Caco-2 (cell line): ENCODE data around the gene MS4A14. TPM values are rescaled to one million over a fixed set of nuclear protein-coding genes. Genes with fewer than 3 reads are reported as not detected.

Experiments
- BruUV-seq: library from RNA; stranded (reverse); fragments of 400-500 nt; replicated peaks from 2 replicates; lab custom pipeline; 2021; lab: Mats Ljungman, UMichigan
- CTCF ChIA-PET: fragments of 300-600 bp; sonication (Branson Sonifier 250); formaldehyde crosslinking; loops from one replicate; lab custom pipeline; 2022; ENCODE audit warnings: antibody characterized with exemption; lab: Charles Lee
- POLR2A ChIA-PET: fragments of 300-600 bp; sonication (Branson Sonifier 250); formaldehyde crosslinking; loops from one replicate; lab custom pipeline; 2022; ENCODE audit warnings: antibody characterized with exemption; lab: Charles Lee
- DNase-seq, 2 experiments: peaks; one replicate each; pipeline versions ENCODE4 v3.0.0 to v3.0.0-alpha.2; 2020 to 2022
- H3K27me3 ChIP-seq: replicated peaks from 2 replicates; pipeline ENCODE4 v1.6.0; 2011; ENCODE audit warnings: low read length; ENCODE audit not compliant: control insufficient read depth, insufficient read depth
- H3K36me3 ChIP-seq: 2 replicates; pipeline ENCODE4 v1.5.1; 2011; ENCODE audit warnings: low read length; ENCODE audit not compliant: control insufficient read depth, insufficient read depth
- H3K4me1 ChIP-seq: fragments of 250-450 bp; sonication (Bioruptor Pico); 2 replicates; pipeline ENCODE4 v1.5.1; 2020; ENCODE audit warnings: mild to moderate bottlenecking
- H3K4me3 ChIP-seq: 2 replicates; pipeline ENCODE4 v1.5.1; 2011; ENCODE audit warnings: low read depth, mild to moderate bottlenecking, control low read depth, low read length
- H3K9me3 ChIP-seq: fragments of 250-450 bp; sonication (Bioruptor Pico); 2 replicates; pipeline ENCODE4 v1.5.1; 2020; ENCODE audit warnings: mild to moderate bottlenecking, moderate library complexity
- H3K27ac Mint-ChIP-seq: one replicate; pipeline ENCODE4 v1.8.0; 2022; ENCODE audit warnings: mixed read lengths; ENCODE audit not compliant: unreplicated experiment
- H3K27me3 Mint-ChIP-seq: one replicate; pipeline ENCODE4 v1.8.0; 2022; ENCODE audit warnings: mixed read lengths; ENCODE audit not compliant: insufficient read depth, unreplicated experiment
- H3K36me3 Mint-ChIP-seq: one replicate; pipeline ENCODE4 v1.8.0; 2022; ENCODE audit warnings: mild to moderate bottlenecking, mixed read lengths; ENCODE audit not compliant: insufficient read depth, unreplicated experiment
- H3K4me1 Mint-ChIP-seq: one replicate; pipeline ENCODE4 v1.8.0; 2022; ENCODE audit warnings: low read depth, mixed read lengths; ENCODE audit not compliant: unreplicated experiment
- H3K4me3 Mint-ChIP-seq: one replicate; pipeline ENCODE4 v1.8.0; 2022; ENCODE audit warnings: mild to moderate bottlenecking, moderate library complexity, mixed read lengths; ENCODE audit not compliant: unreplicated experiment
- H3K9me3 Mint-ChIP-seq: one replicate; pipeline ENCODE4 v1.8.0; 2022; ENCODE audit warnings: mixed read lengths; ENCODE audit not compliant: unreplicated experiment
- intact Hi-C: fragments of 100-400 bp; cut with micrococcal nuclease; formaldehyde crosslinking; loops from one replicate; pipeline ENCODE4 v1.10.0; 2022; ENCODE audit not compliant: unreplicated experiment
- total RNA-seq: library from RNA; stranded (reverse); gene quantifications from 2 replicates; pipeline ENCODE4 v1.2.3, GENCODE V29; 2022
- TF ChIP-seq, protein P1 (sequence below), 2 experiments: fragments of 200-600 bp in 1 of 2; IDR thresholded peaks; 1 replicate in 1 of 2; 2 replicates in 1 of 2; pipeline versions ENCODE4 v1.5.1 to v1.8.0; 2011 to 2022; ENCODE audit warnings: antibody characterized with exemption in 1 of 2, control low read depth in 1 of 2, inconsistent platforms in 1 of 2, low read depth in 1 of 2, low read length in 1 of 2, mild to moderate bottlenecking in 1 of 2, moderate library complexity in 1 of 2; ENCODE audit not compliant: insufficient read depth in 1 of 2, severe bottlenecking in 1 of 2, unreplicated experiment in 1 of 2

Gene MS4A14
- total RNA-seq, 1 experiment from 2014 or later = not detected

DNA sequence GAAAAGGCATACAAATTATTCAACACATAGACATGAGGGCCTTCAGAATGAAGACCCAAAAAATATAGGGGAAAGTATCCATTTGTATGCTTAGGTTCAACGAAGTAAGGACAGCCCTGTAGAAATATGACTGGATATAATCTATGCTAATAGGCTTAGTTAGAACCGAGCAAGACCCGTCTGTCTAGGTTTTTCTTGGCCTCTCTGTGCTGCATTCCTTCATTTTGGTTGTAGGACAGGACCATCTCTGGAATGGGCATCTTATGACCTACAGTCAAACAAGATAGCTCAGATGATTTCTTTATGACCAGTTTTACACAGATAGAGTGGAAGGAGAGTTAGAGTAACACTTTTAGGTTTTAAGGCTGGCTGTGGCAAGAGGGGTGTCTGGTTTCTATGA lies 23.5 kb upstream of the MS4A14 start:
- intact Hi-C loops = no loop called here
- no peak overlapping the region for H3K4me3 ChIP-seq
- H3K36me3 ChIP-seq = no peaks in the 10 kb centered on the region
- H3K4me1 Mint-ChIP-seq = peaks cover 26% of the 10 kb centered on the region
- H3K9me3 ChIP-seq = 0 out of 2 replicates have a peak, but pooled peaks cover 4% of the 10 kb centered on the region
- H3K9me3 Mint-ChIP-seq = peaks cover 12% of the 10 kb centered on the region
- no peak for DNase-seq
- CTCF ChIA-PET = no interaction called here
- TF ChIP-seq, protein P1, sequence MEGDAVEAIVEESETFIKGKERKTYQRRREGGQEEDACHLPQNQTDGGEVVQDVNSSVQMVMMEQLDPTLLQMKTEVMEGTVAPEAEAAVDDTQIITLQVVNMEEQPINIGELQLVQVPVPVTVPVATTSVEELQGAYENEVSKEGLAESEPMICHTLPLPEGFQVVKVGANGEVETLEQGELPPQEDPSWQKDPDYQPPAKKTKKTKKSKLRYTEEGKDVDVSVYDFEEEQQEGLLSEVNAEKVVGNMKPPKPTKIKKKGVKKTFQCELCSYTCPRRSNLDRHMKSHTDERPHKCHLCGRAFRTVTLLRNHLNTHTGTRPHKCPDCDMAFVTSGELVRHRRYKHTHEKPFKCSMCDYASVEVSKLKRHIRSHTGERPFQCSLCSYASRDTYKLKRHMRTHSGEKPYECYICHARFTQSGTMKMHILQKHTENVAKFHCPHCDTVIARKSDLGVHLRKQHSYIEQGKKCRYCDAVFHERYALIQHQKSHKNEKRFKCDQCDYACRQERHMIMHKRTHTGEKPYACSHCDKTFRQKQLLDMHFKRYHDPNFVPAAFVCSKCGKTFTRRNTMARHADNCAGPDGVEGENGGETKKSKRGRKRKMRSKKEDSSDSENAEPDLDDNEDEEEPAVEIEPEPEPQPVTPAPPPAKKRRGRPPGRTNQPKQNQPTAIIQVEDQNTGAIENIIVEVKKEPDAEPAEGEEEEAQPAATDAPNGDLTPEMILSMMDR (IDR thresholded peaks at IDR 0.05; ENCODE audit: insufficient read depth in 1 of 2, low read depth in 1 of 2, low read length in 1 of 2, severe bottlenecking in 1 of 2, unreplicated experiment in 1 of 2) = no peak
- no peak overlapping the region for H3K4me3 Mint-ChIP-seq
- no TSS peak for BruUV-seq
- no peak overlapping the region for H3K27ac Mint-ChIP-seq
- H3K27me3 Mint-ChIP-seq = no peaks in the 10 kb centered on the region
- H3K4me1 ChIP-seq = peaks cover 23% of the 10 kb centered on the region
- H3K27me3 ChIP-seq = no peaks in the 10 kb centered on the region
- POLR2A ChIA-PET = no interaction called here
- H3K36me3 Mint-ChIP-seq = no peaks in the 10 kb centered on the region

DNA sequence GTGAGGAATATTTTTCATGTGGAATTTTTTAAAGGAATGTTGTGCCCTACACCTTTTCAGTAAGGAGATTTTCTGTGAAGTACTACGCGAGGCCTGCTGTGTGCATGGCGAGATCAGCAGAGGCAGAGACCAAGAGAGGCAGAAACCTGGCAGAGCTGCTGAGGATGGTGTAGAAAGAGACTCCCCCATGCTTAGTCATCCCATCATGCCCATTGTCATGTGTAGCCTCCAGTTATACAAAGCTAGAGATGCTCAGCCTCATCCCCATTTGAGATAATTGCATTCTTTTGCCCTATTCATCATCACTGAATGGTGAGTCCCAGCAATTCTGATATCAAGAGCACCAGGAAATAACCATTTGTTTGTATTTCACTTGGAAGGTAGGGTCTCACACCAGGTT lies 20.9 kb upstream of the MS4A14 start:
- H3K9me3 ChIP-seq = 0 out of 2 replicates have a peak, but pooled peaks cover 2% of the 10 kb centered on the region
- H3K27me3 ChIP-seq = no peaks in the 10 kb centered on the region
- BruUV-seq = no TSS peak
- CTCF ChIA-PET = no interaction called here
- peaks cover 20% of the 10 kb centered on the region for H3K4me1 ChIP-seq
- H3K27me3 Mint-ChIP-seq = no peaks in the 10 kb centered on the region
- peaks cover 26% of the 10 kb centered on the region for H3K4me1 Mint-ChIP-seq
- no peaks in the 10 kb centered on the region for H3K36me3 Mint-ChIP-seq
- POLR2A ChIA-PET = no interaction called here
- H3K4me3 ChIP-seq = no peak overlapping the region
- no peak overlapping the region for H3K4me3 Mint-ChIP-seq
- no peak overlapping the region for H3K27ac Mint-ChIP-seq
- no peaks in the 10 kb centered on the region for H3K9me3 Mint-ChIP-seq
- no peaks in the 10 kb centered on the region for H3K36me3 ChIP-seq
- TF ChIP-seq, protein P1 (IDR thresholded peaks at IDR 0.05; ENCODE audit: insufficient read depth in 1 of 2, low read depth in 1 of 2, low read length in 1 of 2, severe bottlenecking in 1 of 2, unreplicated experiment in 1 of 2) = no peak
- intact Hi-C loops = no loop called here
- no peak for DNase-seq

DNA sequence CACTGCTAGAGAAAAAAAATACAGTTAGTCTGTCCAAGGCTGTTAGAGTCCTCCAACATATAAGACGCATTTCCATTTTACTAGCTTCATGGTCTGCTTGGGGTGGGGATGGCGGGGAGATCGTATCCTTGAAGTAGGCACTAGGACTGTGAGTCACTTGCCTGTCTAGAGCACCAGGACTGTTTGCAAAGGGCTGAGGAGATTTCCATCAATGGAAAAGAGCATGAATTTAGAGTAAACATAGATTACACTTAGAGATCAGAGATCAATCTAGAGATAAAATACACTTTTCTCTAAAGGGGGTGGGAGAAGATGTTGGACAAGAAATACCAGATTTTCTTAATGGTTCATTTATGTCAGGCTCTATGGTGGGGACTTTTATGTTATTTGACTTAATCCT lies 19.7 kb upstream of the MS4A14 start:
- BruUV-seq = no TSS peak
- H3K27ac Mint-ChIP-seq = no peak overlapping the region
- no peak overlapping the region for H3K4me3 Mint-ChIP-seq
- no peaks in the 10 kb centered on the region for H3K9me3 Mint-ChIP-seq
- TF ChIP-seq, protein P1 (IDR thresholded peaks at IDR 0.05; ENCODE audit: insufficient read depth in 1 of 2, low read depth in 1 of 2, low read length in 1 of 2, severe bottlenecking in 1 of 2, unreplicated experiment in 1 of 2) = no peak
- H3K27me3 Mint-ChIP-seq = no peaks in the 10 kb centered on the region
- CTCF ChIA-PET = interaction anchor here (1.5 kb wide), 1 partner anchor 13 kb away, joined by 6 read pairs; no protein-coding TSS in a partner anchor
- intact Hi-C loops = no loop called here
- DNase-seq = no peak
- no peaks in the 10 kb centered on the region for H3K36me3 Mint-ChIP-seq
- POLR2A ChIA-PET = no interaction called here
- Histone ChIP-seq H3K9me3 (no peaks in the 10 kb centered on the region), H3K27me3 (no peaks in the 10 kb centered on the region), H3K4me1 (peaks cover 7% of the 10 kb centered on the region), H3K4me3 (no peak overlapping the region), H3K36me3 (no peaks in the 10 kb centered on the region)
- H3K4me1 Mint-ChIP-seq = peaks cover 14% of the 10 kb centered on the region
